Dermis microvascular lymphatic vessel endothelial cell (primary cell): Measurements from ENCODE around the gene COL25A1. TPM values are rescaled to one million over a fixed set of nuclear protein-coding genes. Genes with fewer than 3 reads are reported as not detected.
A peak's percentile ranks its signal among the peaks of the same experiment; 100 is the strongest.
"Not testable (repeated sequence)": the region's sequence is repeated elsewhere in the genome, so short reads cannot be mapped to it uniquely, and the experiment has no call there.

Experiments
- DNase-seq, 2 donors: peaks; one replicate each; pipeline versions ENCODE4 v3.0.0 to v3.0.0-alpha.2; 2010; ENCODE audit warnings: low read depth in 2 of 2
- total RNA-seq: library from RNA; depleted of rRNA; stranded (reverse); fragments of >200 nt; gene quantifications from 2 replicates; pipeline ENCODE4 v1.2.1, GENCODE V29; 2014

Gene COL25A1
- total RNA-seq, 1 donor from 2014 or later, result 0.13 TPM

- DNase-seq, result peak in 1 of 2 donors; percentile 94
Observed at GRCh38 chr4:108881190-108881589, 421.3 kb downstream of the COL25A1 start.

- peak; percentile 16 to 86 for DNase-seq
Observed at GRCh38 chr4:108878806-108879205, 423.7 kb downstream of the COL25A1 start.

- DNase-seq, result peak in 1 of 2 donors; percentile 36
Observed at GRCh38 chr4:108877821-108878220, 424.6 kb downstream of the COL25A1 start.

GRCh38 chr4:108874806-108875205 is 427.7 kb downstream of the COL25A1 start:
- DNase-seq, result no peak

GRCh38 chr4:108869970-108870369 is 432.5 kb downstream of the COL25A1 start:
- DNase-seq, result not testable (repeated sequence)

GRCh38 chr4:108868606-108869227 is 433.7 kb downstream of the COL25A1 start:
- DNase-seq, result no peak

- no peak for DNase-seq
Observed at GRCh38 chr4:108867476-108867875, 435.0 kb downstream of the COL25A1 start.

- DNase-seq, result peak in 1 of 2 donors; percentile 23
Observed at GRCh38 chr4:108861334-108861733, 441.1 kb downstream of the COL25A1 start.

GRCh38 chr4:108854786-108855185 is 447.7 kb downstream of the COL25A1 start:
- DNase-seq, result no peak

- DNase-seq, result no peak
Observed at GRCh38 chr4:108852691-108853090, 449.8 kb downstream of the COL25A1 start.

- no peak for DNase-seq
Observed at GRCh38 chr4:108851366-108851765, 451.1 kb downstream of the COL25A1 start.

GRCh38 chr4:108850219-108850649 is 452.2 kb downstream of the COL25A1 start:
- no peak for DNase-seq

- DNase-seq, result no peak
Observed at GRCh38 chr4:108849611-108850168, 452.8 kb downstream of the COL25A1 start.

- DNase-seq, result no peak
Observed at GRCh38 chr4:108846568-108846967, 455.9 kb downstream of the COL25A1 start.

- no peak for DNase-seq
Observed at GRCh38 chr4:108840426-108840975, 462.0 kb downstream of the COL25A1 start.

GRCh38 chr4:108839333-108839732 is 463.1 kb downstream of the COL25A1 start:
- DNase-seq, result no peak

- DNase-seq, result no peak
Observed at GRCh38 chr4:108838451-108838850, 464.0 kb downstream of the COL25A1 start.

GRCh38 chr4:108834835-108835384 is 467.5 kb downstream of the COL25A1 start:
- DNase-seq, result peak; percentile 18 to 57

- no peak for DNase-seq
Observed at GRCh38 chr4:108834166-108834834, 468.2 kb downstream of the COL25A1 start.

GRCh38 chr4:108833046-108833445 is 469.4 kb downstream of the COL25A1 start:
- DNase-seq, result no peak

GRCh38 chr4:108831886-108832285 is 470.6 kb downstream of the COL25A1 start:
- no peak for DNase-seq

GRCh38 chr4:108831291-108831690 is 471.2 kb downstream of the COL25A1 start:
- no peak for DNase-seq
